Kidney tubule cell (primary cell): ENCODE results near the gene UQCRHL.
"Not testable (repeated sequence)": the region's sequence is repeated elsewhere in the genome, so short reads cannot be mapped to it uniquely, and the experiment has no call there.

ENCODE experiments used
- DNase-seq: peaks from one replicate; pipeline ENCODE4 v3.0.0-alpha.2; 2018; ENCODE audit warnings: low spot score

Gene UQCRHL

GRCh38 chr1:15835205-15835740 lies 27.8 kb upstream of the UQCRHL start:
- DNase-seq: no peak

GRCh38 chr1:15834406-15835204 lies 27.2 kb upstream of the UQCRHL start:
- peak; percentile 92 for DNase-seq

GRCh38 chr1:15833842-15834405 lies 26.5 kb upstream of the UQCRHL start:
- no peak for DNase-seq

DNA sequence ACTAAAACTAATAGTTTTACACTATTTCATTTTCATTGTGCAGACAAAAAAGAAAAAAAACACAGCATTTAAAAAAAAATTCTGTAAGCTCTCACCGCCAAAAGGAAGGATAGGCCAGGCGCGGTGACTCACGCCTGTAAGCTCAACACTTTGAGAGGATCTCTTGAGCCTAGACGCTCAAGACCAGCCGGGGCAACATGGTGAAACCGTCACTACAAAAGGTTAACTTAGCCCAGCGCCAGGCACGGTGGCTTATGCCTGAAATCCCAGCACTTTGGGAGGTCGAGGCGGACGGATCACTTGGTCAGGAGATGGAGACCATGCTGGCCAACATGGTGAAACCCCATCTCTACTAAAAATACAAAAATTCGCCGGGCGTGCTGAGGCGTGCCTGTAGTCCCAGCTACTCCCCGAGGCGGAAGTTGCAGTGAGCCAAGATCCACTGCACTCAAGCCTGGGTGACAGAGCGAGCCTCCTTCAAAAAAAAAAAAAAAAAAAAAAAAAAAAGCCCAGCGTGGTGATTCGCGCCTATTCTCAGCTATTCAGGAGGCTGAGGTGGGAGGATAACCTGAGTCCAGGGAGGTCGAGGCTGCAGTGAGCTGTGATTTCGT lies 25.7 kb upstream of the UQCRHL start:
- DNase-seq: no peak

DNA sequence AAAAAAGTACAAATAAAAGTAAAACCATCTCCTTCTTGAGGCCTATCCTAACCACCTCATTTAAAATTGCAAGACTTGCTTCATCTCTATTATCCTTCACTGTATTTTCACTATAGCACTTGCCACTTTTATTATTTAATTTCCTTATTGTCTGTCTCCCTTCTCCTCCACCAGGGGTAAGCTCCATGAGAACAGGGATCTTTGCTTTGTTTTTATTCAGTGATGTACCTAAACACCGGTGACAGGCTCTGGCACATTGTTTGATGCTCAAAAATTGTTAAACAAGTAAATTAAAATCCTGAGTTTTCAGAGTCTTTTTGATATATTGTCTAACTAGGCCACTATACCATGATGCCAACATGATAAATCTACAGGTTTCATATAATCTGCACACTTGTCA lies 22.8 kb upstream of the UQCRHL start:
- DNase-seq: no peak

- not testable (repeated sequence) for DNase-seq
These were observed 21.5 kb upstream of the UQCRHL start for GRCh38 chr1:15828931-15829330.

DNA sequence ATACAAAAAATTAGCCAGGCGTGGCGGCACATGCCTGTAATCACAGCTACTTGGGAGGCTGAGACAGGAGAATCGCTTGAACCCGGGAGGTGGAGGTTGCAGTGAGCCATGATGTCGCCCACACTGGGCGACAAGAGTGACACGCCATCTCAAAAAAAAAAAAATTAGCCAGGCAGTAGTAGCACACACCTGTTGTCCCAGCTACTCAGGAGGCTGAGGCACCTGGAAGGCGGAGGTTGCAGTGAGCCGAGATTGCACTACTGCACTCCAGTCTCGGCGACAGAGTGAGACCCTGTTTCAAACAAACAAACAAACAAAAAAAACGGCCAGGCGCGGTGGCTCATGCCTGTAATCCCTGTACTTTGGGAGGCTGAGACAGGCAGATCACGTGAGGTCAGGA lies 20.1 kb upstream of the UQCRHL start:
- not testable (repeated sequence) for DNase-seq

DNA sequence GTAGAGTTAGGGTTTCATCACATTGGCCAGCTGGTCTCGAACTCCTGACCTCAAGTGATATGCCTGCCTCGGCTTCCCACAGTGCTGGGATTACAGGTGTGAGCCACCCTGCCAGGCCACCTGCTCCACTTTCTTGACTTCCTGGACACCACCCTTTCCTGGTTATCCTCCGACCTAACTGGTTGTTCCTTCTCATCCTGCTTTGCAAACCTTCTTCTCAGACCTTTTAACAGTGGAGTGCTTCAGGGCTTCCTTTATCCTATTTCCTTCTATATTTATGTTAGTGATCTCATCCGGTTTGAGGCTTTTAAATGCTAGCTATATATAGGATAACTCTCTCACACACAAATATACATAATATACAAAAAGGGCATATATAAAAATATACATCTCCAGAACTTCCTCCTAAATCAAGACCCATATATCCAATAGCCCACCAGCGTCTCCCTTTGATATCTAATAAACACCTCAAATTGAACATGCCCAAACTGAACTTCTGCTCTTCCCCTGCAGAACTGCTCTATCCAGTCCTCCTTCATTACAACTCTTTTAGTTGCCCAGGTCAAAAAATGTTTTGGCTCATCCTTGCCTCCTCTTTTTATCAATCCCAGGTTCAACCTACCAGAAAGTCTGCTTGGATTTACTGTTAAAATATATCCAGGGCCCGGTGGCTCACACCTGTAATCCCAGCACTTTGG lies 19.5 kb upstream of the UQCRHL start:
- no peak for DNase-seq

DNA sequence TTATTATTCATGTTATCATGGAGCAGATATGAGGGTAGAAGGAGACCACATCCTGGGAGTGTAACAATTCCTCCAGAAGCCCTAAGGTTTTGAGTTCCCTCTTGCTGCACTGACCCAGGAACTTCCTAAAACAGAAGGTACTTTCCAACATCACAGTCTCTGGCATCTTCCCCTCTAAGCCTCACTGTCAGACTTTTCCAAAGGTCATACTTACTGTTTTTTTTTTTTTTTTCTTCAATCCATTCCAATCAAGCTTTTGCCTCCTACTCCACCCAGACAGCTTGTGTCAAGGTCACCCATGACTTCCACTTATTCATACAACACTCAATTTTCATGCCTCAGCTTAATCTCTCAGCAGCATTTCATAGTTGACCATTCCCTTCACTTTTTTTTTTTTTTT lies 18.4 kb upstream of the UQCRHL start:
- DNase-seq: no peak

GRCh38 chr1:15820478-15820877 lies 13.0 kb upstream of the UQCRHL start:
- DNase-seq: no peak

- no peak for DNase-seq
These were observed 9.2 kb upstream of the UQCRHL start for GRCh38 chr1:15816674-15817073.

DNA sequence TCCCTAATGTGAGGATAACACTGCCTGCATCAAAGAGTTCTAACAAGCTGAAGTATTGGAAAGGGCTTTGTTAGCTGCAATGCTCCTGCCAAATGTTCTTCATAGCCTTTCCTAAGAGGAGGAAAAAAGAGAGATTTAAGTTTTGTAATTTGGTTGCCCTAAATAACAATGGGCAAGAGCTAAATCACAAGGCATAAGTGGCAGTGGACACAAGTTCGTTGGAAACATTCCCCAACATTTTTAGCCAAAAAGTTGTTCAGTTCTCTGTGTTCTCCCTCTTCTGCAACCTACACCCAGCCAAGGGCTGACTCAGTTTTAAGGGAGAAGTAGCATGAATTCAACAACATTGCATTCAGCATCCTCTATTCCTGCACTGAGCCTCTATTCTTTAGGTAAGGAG lies 2.6 kb upstream of the UQCRHL start:
- DNase-seq: no peak

- no peak for DNase-seq
These were observed 1.5 kb upstream of the UQCRHL start for GRCh38 chr1:15808955-15809354.

GRCh38 chr1:15807121-15807520 lies 328 bp downstream of the UQCRHL start:
- DNase-seq: no peak

DNA sequence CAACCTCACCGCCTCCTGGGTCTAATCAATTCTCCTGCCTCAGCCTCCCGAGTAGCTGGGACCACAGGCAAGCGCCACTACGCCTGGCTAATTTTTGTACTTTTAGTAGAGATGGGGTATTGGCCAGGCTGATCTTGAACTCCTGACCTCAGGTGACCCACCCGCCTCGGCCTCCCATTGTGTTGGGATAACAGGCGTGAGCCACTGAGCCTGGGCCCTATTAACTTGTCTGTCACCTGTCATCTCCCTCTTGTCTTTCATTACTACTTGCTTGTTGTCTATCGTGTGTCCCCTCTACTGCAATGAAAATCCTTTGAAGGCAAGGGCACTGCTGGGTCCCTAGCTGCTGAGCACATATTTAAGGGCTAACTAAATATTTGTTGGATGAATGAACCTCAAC lies 3.4 kb downstream of the UQCRHL start:
- no peak for DNase-seq

DNA sequence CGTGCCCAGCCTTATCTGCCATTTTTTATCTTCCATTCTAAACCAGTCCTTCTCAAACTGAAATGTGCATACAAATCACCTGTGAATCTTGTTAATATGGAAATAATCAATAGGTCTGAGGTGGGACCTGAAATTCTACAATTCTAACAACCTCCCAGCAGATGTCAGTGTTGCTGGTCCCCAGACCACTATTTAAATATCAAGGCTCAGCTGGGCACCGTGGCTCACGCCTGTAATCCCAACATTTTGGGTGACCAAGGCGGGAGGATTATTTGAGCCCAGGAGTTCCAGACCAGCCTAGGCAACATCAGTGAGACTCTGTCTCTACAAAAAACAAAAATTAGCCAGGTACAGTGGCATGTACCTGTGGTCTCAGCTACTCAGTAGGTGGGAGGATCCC lies 4.1 kb downstream of the UQCRHL start:
- no peak for DNase-seq

DNA sequence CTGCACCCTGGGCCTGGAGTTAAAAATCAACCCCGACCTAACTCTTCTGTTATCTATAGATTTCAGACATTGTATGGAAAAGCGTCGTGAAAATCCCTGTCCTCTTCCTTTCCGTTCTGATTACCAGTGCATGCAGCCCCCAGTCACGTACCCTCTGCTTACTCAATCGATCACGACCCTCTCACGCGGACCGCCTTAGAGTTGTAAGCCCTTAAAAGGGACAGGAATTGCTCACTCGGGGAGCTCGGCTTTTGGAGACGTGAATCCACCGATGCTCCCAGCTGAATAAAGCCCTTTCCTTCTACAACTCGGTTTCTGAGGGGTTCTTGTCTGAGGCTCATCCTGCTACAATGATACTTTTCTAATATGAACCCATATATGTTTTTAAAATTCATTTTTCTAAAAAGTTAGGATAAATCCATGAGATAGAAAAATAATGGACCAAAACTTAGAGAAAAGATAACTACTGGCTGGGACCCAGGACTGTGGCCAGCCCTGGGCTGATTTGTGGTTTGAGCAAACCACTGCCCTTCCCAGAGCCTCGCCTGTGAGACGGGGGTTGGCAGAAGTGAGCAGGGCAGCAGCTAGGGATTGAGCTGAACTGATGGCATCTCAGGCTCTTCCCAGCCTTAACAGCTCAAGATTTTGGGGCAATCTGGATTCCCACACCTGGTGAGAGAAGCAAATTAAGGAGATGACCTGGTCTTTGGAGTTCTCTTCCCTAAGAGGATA lies 5.0 kb downstream of the UQCRHL start:
- DNase-seq: peak; percentile 47

- DNase-seq: peak; percentile 99
These were observed 7.3 kb downstream of the UQCRHL start for GRCh38 chr1:15799928-15800835.

GRCh38 chr1:15799004-15799867 lies 8.2 kb downstream of the UQCRHL start:
- DNase-seq: peak; percentile 99
